Stomach (tissue), 4 donors: ENCODE results near the gene C17orf67.

Experiments
- EP300 ChIP-seq: sonication (generic); formaldehyde crosslinking; IDR thresholded peaks from one replicate; pipeline ENCODE4 v1.6.1; 2017; ENCODE audit warnings: antibody characterized with exemption
- POLR2A ChIP-seq, 4 donors: fragments of 450-650 bp; IDR thresholded peaks; one replicate each; pipeline ENCODE4 v1.6.1; 2016; ENCODE audit warnings: antibody characterized with exemption in 4 of 4, control low read depth in 2 of 4, mild to moderate bottlenecking in 1 of 4, moderate library complexity in 1 of 4
- POLR2AphosphoS5 ChIP-seq, 3 donors: sonication (generic); formaldehyde crosslinking; IDR thresholded peaks; one replicate each; pipeline ENCODE4 v1.6.1; 2016; ENCODE audit warnings: antibody characterized with exemption in 3 of 3
- TF ChIP-seq, protein P1 (sequence below), 7 experiments: fragments of 450-650 bp in 4 of 7; fragments of 200-600 bp in 3 of 7; sonication (generic) in 3 of 7; IDR thresholded peaks; one replicate each; pipeline ENCODE4 v1.5.1; 2016 to 2019; ENCODE audit warnings: antibody characterized with exemption in 7 of 7, control low read depth in 2 of 7, mild to moderate bottlenecking in 1 of 7

DNA sequence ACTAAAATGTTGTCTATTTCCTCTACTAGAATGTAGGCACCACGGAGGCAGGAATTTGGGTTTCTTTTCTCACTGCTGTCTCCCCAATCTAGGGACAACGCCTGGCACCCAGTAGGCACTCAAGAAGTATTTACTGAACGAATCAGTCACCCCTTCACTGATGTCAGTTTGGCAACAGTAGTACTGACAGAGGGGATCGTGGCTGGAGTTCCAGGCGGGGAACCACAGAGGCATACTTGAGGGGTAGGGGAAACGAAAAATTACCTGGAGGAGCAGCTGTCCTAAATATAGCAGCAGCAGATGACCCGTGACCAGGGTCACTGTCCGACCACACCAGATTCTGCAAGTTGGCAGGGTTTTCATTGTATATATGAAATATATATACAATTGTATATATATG is 46.9 kb upstream of the C17orf67 start:
- TF ChIP-seq POLR2A (IDR thresholded peaks at IDR 0.05): no peak
- TF ChIP-seq, protein P1, sequence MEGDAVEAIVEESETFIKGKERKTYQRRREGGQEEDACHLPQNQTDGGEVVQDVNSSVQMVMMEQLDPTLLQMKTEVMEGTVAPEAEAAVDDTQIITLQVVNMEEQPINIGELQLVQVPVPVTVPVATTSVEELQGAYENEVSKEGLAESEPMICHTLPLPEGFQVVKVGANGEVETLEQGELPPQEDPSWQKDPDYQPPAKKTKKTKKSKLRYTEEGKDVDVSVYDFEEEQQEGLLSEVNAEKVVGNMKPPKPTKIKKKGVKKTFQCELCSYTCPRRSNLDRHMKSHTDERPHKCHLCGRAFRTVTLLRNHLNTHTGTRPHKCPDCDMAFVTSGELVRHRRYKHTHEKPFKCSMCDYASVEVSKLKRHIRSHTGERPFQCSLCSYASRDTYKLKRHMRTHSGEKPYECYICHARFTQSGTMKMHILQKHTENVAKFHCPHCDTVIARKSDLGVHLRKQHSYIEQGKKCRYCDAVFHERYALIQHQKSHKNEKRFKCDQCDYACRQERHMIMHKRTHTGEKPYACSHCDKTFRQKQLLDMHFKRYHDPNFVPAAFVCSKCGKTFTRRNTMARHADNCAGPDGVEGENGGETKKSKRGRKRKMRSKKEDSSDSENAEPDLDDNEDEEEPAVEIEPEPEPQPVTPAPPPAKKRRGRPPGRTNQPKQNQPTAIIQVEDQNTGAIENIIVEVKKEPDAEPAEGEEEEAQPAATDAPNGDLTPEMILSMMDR (IDR thresholded peaks at IDR 0.05): no peak
- TF ChIP-seq POLR2AphosphoS5 (IDR thresholded peaks at IDR 0.05): no peak
- TF ChIP-seq EP300: no peak
